Measurements from ENCODE around the gene TSHZ2. TPM values are rescaled to one million over a fixed set of nuclear protein-coding genes. Genes with fewer than 3 reads are reported as not detected.

TSHZ2 gene
- total RNA-seq, 1 experiment from 2014 or later: 0.07 TPM

- no peak overlapping the region for H3K18ac ChIP-seq (ENCODE audit: insufficient read length, low read depth, low read length)
- H3K4me2 ChIP-seq (ENCODE audit: insufficient read depth, insufficient read length, low read length): no peak overlapping the region
- no peak overlapping the region for H3K9ac ChIP-seq (ENCODE audit: extremely low read depth, insufficient read length, low read length)
- TF ChIP-seq CTCF (conservative IDR thresholded peaks at IDR 0.05): no peak
- no peak overlapping the region for H2BK20ac ChIP-seq (ENCODE audit: low read depth, low read length, poor library complexity, severe bottlenecking)
- no peaks in the 10 kb centered on the region for H3K79me2 ChIP-seq (ENCODE audit: insufficient read depth, low read length)
- no peak overlapping the region for H2BK5ac ChIP-seq (ENCODE audit: insufficient read length, low read length)
- no peak overlapping the region for H3K27ac ChIP-seq (ENCODE audit: insufficient read length, low read depth, low read length)
- no peak overlapping the region for H3K23ac ChIP-seq (ENCODE audit: insufficient read length, low read depth, low read length)
- DNase-seq: no peak
- H4K8ac ChIP-seq (replicated peaks; ENCODE audit: insufficient read length, low read depth, low read length): no peak overlapping the region
- H3K4me1 ChIP-seq (ENCODE audit: insufficient read depth, low read length): peaks cover 2% of the 10 kb centered on the region; the same call in 1 of the 2 replicates
- no peak overlapping the region for H2AK5ac ChIP-seq (ENCODE audit: insufficient read length, low read length)
- H2AFZ ChIP-seq (ENCODE audit: low read length): no peak overlapping the region
- H3K27ac Mint-ChIP-seq: no peak overlapping the region
- no peaks in the 10 kb centered on the region for H3K27me3 ChIP-seq (ENCODE audit: insufficient read depth, low read length)
- H3K23me2 ChIP-seq (ENCODE audit: insufficient read length, low read depth, low read length, poor library complexity, severe bottlenecking): no peaks in the 10 kb centered on the region
- no peak overlapping the region for H4K5ac ChIP-seq (ENCODE audit: insufficient read length, low read depth, low read length)
- no peak overlapping the region for H3K56ac ChIP-seq (ENCODE audit: insufficient read length, low read depth, low read length)
- H3K9me3 ChIP-seq (ENCODE audit: control insufficient read depth, low read depth, low read length): no peaks in the 10 kb centered on the region
- H2BK120ac ChIP-seq (ENCODE audit: low read depth, low read length, poor library complexity, severe bottlenecking): no peak overlapping the region
- H3K27me3 Mint-ChIP-seq (ENCODE audit: low read depth): peaks cover 1% of the 10 kb centered on the region
- H3K4me1 Mint-ChIP-seq: peaks cover 7 to 8% of the 10 kb centered on the region in 2 experiments
- H3K14ac ChIP-seq (ENCODE audit: insufficient read depth, low read length): no peak overlapping the region
- no peaks in the 10 kb centered on the region for H4K20me1 ChIP-seq (ENCODE audit: control insufficient read depth, insufficient read depth, insufficient read length)
- WGBS (ENCODE audit: extremely low coverage, insufficient read length, low lambda C conversion rate): no CpG with 5 or more reads among the region's 5 CpGs
- H3T11ph ChIP-seq (ENCODE audit: low read length): no peak overlapping the region
- H2BK15ac ChIP-seq (ENCODE audit: low read depth, low read length): no peak overlapping the region
- no peak overlapping the region for H3K4me3 Mint-ChIP-seq
- H3K4ac ChIP-seq (ENCODE audit: low read depth, low read length): no peak overlapping the region
- H3K36me3 Mint-ChIP-seq (ENCODE audit: insufficient read depth in 1 of 3, low read depth in 3 of 3): no peaks in the 10 kb centered on the region
- H3K9me3 Mint-ChIP-seq: no peaks in the 10 kb centered on the region
- no peaks in the 10 kb centered on the region for H3K79me1 ChIP-seq (ENCODE audit: insufficient read depth, low read depth, low read length, poor library complexity, severe bottlenecking)
- H4K91ac ChIP-seq (ENCODE audit: insufficient read length, low read depth, low read length): no peak overlapping the region
- H2BK12ac ChIP-seq (ENCODE audit: insufficient read length, low read depth, low read length): no peak overlapping the region
These were observed 298.7 kb downstream of the TSHZ2 start for GRCh38 chr20:53270792-53271375.

All from H9 (cell line).